Ovary (tissue), 9 donors: ENCODE data around the gene CNNM3. TPM values are rescaled to one million over a fixed set of nuclear protein-coding genes. Genes with fewer than 3 reads are reported as not detected.

ENCODE experiments used
- DNase-seq, 5 donors: peaks; one replicate each; pipeline ENCODE4 v3.0.0-alpha.2; 2019 to 2020
- H3K27ac ChIP-seq, 2 donors: fragments of 200-600 bp; one replicate each; pipeline versions ENCODE4 v1.5.1 to v1.8.0; 2019 to 2022
- H3K27me3 ChIP-seq: fragments of 200-600 bp; one replicate; pipeline ENCODE4 v1.8.0; 2022
- H3K36me3 ChIP-seq: fragments of 200-600 bp; sonication (generic); one replicate; pipeline ENCODE4 v1.5.1; 2019
- H3K4me1 ChIP-seq: one replicate; pipeline ENCODE4 v1.8.1; 2013; ENCODE audit warnings: mild to moderate bottlenecking, moderate library complexity; ENCODE audit not compliant: insufficient read depth
- H3K4me3 ChIP-seq: fragments of 200-600 bp; sonication (generic); one replicate; pipeline ENCODE4 v1.5.1; 2017
- H3K9me3 ChIP-seq, 2 donors: fragments of 200-600 bp in 1 of 2; sonication (generic) in 1 of 2; one replicate each; pipeline versions ENCODE4 v1.5.1 to v1.8.1; 2013 to 2019; ENCODE audit warnings: mild to moderate bottlenecking in 1 of 2, moderate library complexity in 1 of 2
- CTCF ChIP-seq, 3 donors: fragments of 450-650 bp in 2 of 3; fragments of 200-600 bp in 1 of 3; IDR thresholded peaks; one replicate each; pipeline versions ENCODE4 v1.5.1 to v1.8.0; 2016 to 2022; ENCODE audit warnings: antibody characterized with exemption in 3 of 3, mild to moderate bottlenecking in 1 of 3
- EP300 ChIP-seq: sonication (generic); formaldehyde crosslinking; IDR thresholded peaks from one replicate; pipeline ENCODE4 v1.6.1; 2017; ENCODE audit warnings: antibody characterized with exemption
- POLR2A ChIP-seq: fragments of 450-650 bp; IDR thresholded peaks from one replicate; pipeline ENCODE4 v1.6.1; 2017; ENCODE audit warnings: antibody characterized with exemption, mild to moderate bottlenecking, moderate library complexity
- WGBS, 3 donors: extraction: QIAGEN DNeasy Blood & Tissue Kit in 1 of 3; methylation state at CpG; one replicate each; pipeline versions ENCODE4 v1.1.5 to v1.1.7; 2013 to 2017; 5-methylcytosine and 5-hydroxymethylcytosine counted together
- intact Hi-C, 4 donors: fragments of 100-400 bp; cut with DNase I; formaldehyde crosslinking; loops; one replicate each; pipeline versions ENCODE4 v1.11.0 to v1.15.1; 2022 to 2023
- polyA plus RNA-seq, 2 donors: library from polyadenylated mRNA; stranded (reverse); fragments of 200-250 nt in 1 of 2; fragments of 350-450 nt in 1 of 2; fragmentation: Illumina TruSeq in 1 of 2; extraction: RNeasy Lipid Tissue Mini Kit (QIAGEN cat#74804) in 1 of 2; gene quantifications; one replicate each; pipeline ENCODE4 v1.2.3, GENCODE V29; 2013 to 2014
- total RNA-seq, 7 donors: library from RNA; depleted of rRNA in 2 of 7; stranded (reverse); fragments of >200 nt in 2 of 7; fragmentation: NEBNext Ultra II Directional in 3 of 7; extraction: Animal tissue kit (Norgen Biotek cat#: 25700) in 3 of 7; gene quantifications; one replicate each; pipeline versions ENCODE4 v1.1.0 to v1.2.4, GENCODE V29; 2016 to 2023
- donor health status: DM: no; HTN: no; CAD: no; lungs with moderate emphysema.
- donor health status: DM: no; HTN: no; CAD: no.
- donor health status: Bipolar disorder and iron deficiency.
- donor health status: DM: yes; HTN: yes; CAD: no.
- donor health status: DM: no; HTN: no; CAD: no.
- donor health status: DM: yes; HTN: yes; CAD: no.

Gene CNNM3
- total and polyA plus RNA-seq, 9 donors, result 13.0 to 23.1 (median 16.6) TPM

GRCh38 chr2:96819876-96820511 lies 3.9 kb downstream of the CNNM3 start:
- intact Hi-C loops, result no loop called here
- no peaks in the 10 kb centered on the region for H3K27me3 ChIP-seq
- no peak overlapping the region for H3K27ac ChIP-seq
- WGBS, 3 donors, result 87 to 93% (median 88%) methylated on average over 12 of the region's 12 CpGs
- H3K36me3 ChIP-seq, result no peaks in the 10 kb centered on the region
- DNase-seq, result no peak
- H3K9me3 ChIP-seq, result no peaks in the 10 kb centered on the region
- H3K4me3 ChIP-seq, result no peak overlapping the region
- TF ChIP-seq CTCF (IDR thresholded peaks at IDR 0.05) (no peak), POLR2A (no peak), EP300 (no peak)
- H3K4me1 ChIP-seq, result peaks cover 20% of the 10 kb centered on the region

GRCh38 chr2:96821113-96821675 lies 5.1 kb downstream of the CNNM3 start:
- no peak overlapping the region for H3K27ac ChIP-seq
- no peaks in the 10 kb centered on the region for H3K36me3 ChIP-seq
- intact Hi-C loops, result no loop called here
- no peaks in the 10 kb centered on the region for H3K27me3 ChIP-seq
- peaks cover 20% of the 10 kb centered on the region for H3K4me1 ChIP-seq
- 77 to 86% (median 78%) methylated on average over 11 of the region's 11 CpGs for WGBS, 3 donors
- H3K4me3 ChIP-seq, result no peak overlapping the region
- DNase-seq, result no peak
- H3K9me3 ChIP-seq, result no peaks in the 10 kb centered on the region
- TF ChIP-seq EP300 (no peak), CTCF (IDR thresholded peaks at IDR 0.05) (no peak), POLR2A (no peak)

GRCh38 chr2:96822786-96823185 lies 6.7 kb downstream of the CNNM3 start:
- 73 to 83% (median 77%) methylated on average over 4 of the region's 4 CpGs for WGBS, 3 donors
- no peak overlapping the region for H3K27ac ChIP-seq
- H3K4me1 ChIP-seq, result peaks cover 14% of the 10 kb centered on the region
- no peak for TF ChIP-seq CTCF (IDR thresholded peaks at IDR 0.05)
- TF ChIP-seq POLR2A, result no peak
- no peak for TF ChIP-seq EP300
- no peaks in the 10 kb centered on the region for H3K9me3 ChIP-seq
- H3K27me3 ChIP-seq, result no peaks in the 10 kb centered on the region
- intact Hi-C loops, result no loop called here
- H3K36me3 ChIP-seq, result no peaks in the 10 kb centered on the region
- DNase-seq, result no peak
- no peak overlapping the region for H3K4me3 ChIP-seq

GRCh38 chr2:96823198-96823597 lies 7.1 kb downstream of the CNNM3 start:
- Histone ChIP-seq H3K4me3 (no peak overlapping the region), H3K27me3 (no peaks in the 10 kb centered on the region), H3K4me1 (peaks cover 10% of the 10 kb centered on the region), H3K9me3 (no peaks in the 10 kb centered on the region), H3K36me3 (no peaks in the 10 kb centered on the region), H3K27ac (peak overlapping the region in 1 of 2 donors; percentile 29)
- intact Hi-C loops, result no loop called here
- no peak for TF ChIP-seq POLR2A
- no peak for TF ChIP-seq CTCF (IDR thresholded peaks at IDR 0.05)
- no peak for TF ChIP-seq EP300
- no peak for DNase-seq
- 62 to 71% (median 68%) methylated on average over 11 of the region's 11 CpGs for WGBS, 3 donors
